CD4-positive, alpha-beta memory T cell (primary cell): ENCODE results near the gene PNKD. TPM values are rescaled to one million over a fixed set of nuclear protein-coding genes. Genes with fewer than 3 reads are reported as not detected.

Experiments used
- CTCF ChIA-PET: fragments of 350-600 bp; sonication (Branson Sonifier 250); formaldehyde crosslinking; loops from one replicate; lab custom pipeline; 2021; ENCODE audit warnings: inconsistent platforms; ENCODE audit not compliant: partially characterized antibody; lab: Charles Lee
- POLR2A ChIA-PET: fragments of 350-600 bp; sonication (Branson Sonifier 250); formaldehyde crosslinking; loops from one replicate; lab custom pipeline; 2021; ENCODE audit not compliant: partially characterized antibody; lab: Charles Lee
- DNase-seq, 5 donors: peaks; one replicate each; pipeline versions ENCODE4 v3.0.0 to v3.0.0-alpha.2; 2020 to 2022; ENCODE audit warnings: mixed read lengths in 1 of 5
- H3K27ac ChIP-seq: one replicate; pipeline ENCODE4 v1.7.0; 2013; ENCODE audit warnings: low read depth, low read length
- H3K27me3 ChIP-seq: 2 replicates; pipeline ENCODE4 v1.7.0; 2013; ENCODE audit warnings: mild to moderate bottlenecking, low read length, moderate library complexity; ENCODE audit not compliant: insufficient read depth
- H3K36me3 ChIP-seq: 2 replicates; pipeline ENCODE4 v1.7.0; 2013; ENCODE audit warnings: mild to moderate bottlenecking, low read length, moderate library complexity; ENCODE audit not compliant: insufficient read depth
- H3K4me1 ChIP-seq: 2 replicates; pipeline ENCODE4 v1.7.0; 2013; ENCODE audit warnings: mild to moderate bottlenecking, low read length, moderate library complexity; ENCODE audit not compliant: insufficient read depth
- H3K4me3 ChIP-seq, 2 donors: one replicate each; pipeline ENCODE4 v1.7.0; 2013; ENCODE audit warnings: low read length in 2 of 2, mild to moderate bottlenecking in 1 of 2
- H3K9me3 ChIP-seq, 2 donors: one replicate each; pipeline ENCODE4 v1.7.0; 2013; ENCODE audit warnings: low read length in 2 of 2, control low read depth in 1 of 2; ENCODE audit not compliant: control insufficient read depth in 1 of 2
- H3K27ac Mint-ChIP-seq, 7 donors: one replicate each; pipeline ENCODE4 v1.8.0; 2020 to 2021; ENCODE audit warnings: mixed read lengths in 7 of 7, mild to moderate bottlenecking in 6 of 7, inconsistent platforms in 3 of 7, moderate library complexity in 3 of 7
- H3K27me3 Mint-ChIP-seq, 2 donors: one replicate each; pipeline ENCODE4 v1.8.0; 2020 to 2021; ENCODE audit warnings: mixed read lengths in 2 of 2
- H3K36me3 Mint-ChIP-seq, 2 donors: one replicate each; pipeline ENCODE4 v1.8.0; 2020 to 2021; ENCODE audit warnings: mixed read lengths in 2 of 2, inconsistent platforms in 1 of 2, mild to moderate bottlenecking in 1 of 2
- H3K4me1 Mint-ChIP-seq, 4 donors: one replicate each; pipeline ENCODE4 v1.8.0; 2020 to 2021; ENCODE audit warnings: mixed read lengths in 4 of 4, mild to moderate bottlenecking in 1 of 4
- H3K4me3 Mint-ChIP-seq, 8 donors: one replicate each; pipeline ENCODE4 v1.8.0; 2020 to 2021; ENCODE audit warnings: mixed read lengths in 8 of 8, mild to moderate bottlenecking in 7 of 8, moderate library complexity in 6 of 8, inconsistent platforms in 3 of 8
- H3K9me3 Mint-ChIP-seq, 8 donors: one replicate each; pipeline ENCODE4 v1.8.0; 2020 to 2021; ENCODE audit warnings: mixed read lengths in 8 of 8, mild to moderate bottlenecking in 5 of 8, inconsistent platforms in 3 of 8, moderate library complexity in 1 of 8
- intact Hi-C: fragments of 100-400 bp; cut with micrococcal nuclease; formaldehyde crosslinking; loops from one replicate; pipeline ENCODE4 v1.15.1; 2023
- polyA plus RNA-seq, 2 donors: library from polyadenylated mRNA; unstranded; fragments of 300-500 nt; fragmentation: Illumina TruSeq; gene quantifications; one replicate each; pipeline ENCODE4 v1.2.3, GENCODE V29; 2021
- total RNA-seq, 2 experiments: library from RNA; stranded (reverse); gene quantifications; one replicate each; pipeline ENCODE4 v1.2.3, GENCODE V29; 2021

Gene PNKD
- total and polyA plus RNA-seq, 4 experiments from 2014 or later: 31.1 to 101 (median 59.0) TPM

DNA sequence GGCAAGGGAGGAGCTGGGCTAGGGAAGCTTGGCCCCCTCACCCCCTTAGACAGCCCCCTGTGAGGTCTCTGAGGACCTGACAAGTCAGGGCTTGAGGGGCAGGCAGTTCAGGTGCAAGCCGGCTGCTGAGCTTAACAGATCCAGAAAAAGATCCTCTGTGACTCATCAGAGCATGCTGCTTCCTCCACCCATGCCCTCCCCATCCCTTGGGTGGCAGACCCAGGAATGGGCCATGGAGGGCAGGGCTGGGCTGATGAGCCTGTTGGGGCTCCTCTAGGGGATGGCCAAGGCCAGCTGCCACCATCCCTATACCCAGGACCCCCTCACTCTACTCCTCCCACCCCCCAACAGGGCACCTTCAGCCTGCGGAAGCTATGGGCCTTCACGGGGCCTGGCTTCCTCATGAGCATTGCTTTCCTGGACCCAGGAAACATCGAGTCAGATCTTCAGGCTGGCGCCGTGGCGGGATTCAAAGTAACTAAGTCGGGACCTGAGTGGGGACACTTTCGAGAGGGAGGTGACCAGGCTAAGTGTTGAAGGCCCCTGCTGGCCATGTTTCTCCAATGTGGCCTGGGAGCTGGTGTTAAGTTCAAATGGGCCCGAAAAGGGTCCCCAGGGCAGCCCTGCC is 113.7 kb downstream of the PNKD start:
- H3K27me3 Mint-ChIP-seq: peaks cover 2 to 3% of the 10 kb centered on the region in 2 donors
- Histone ChIP-seq H3K36me3 (no peaks in the 10 kb centered on the region), H3K9me3 (no peaks in the 10 kb centered on the region), H3K4me3 (no peak overlapping the region), H3K27me3 (no peaks in the 10 kb centered on the region), H3K4me1 (peaks cover 7% of the 10 kb centered on the region), H3K27ac (no peak overlapping the region)
- DNase-seq: no peak
- no peak overlapping the region for H3K4me3 Mint-ChIP-seq
- H3K36me3 Mint-ChIP-seq: no peaks in the 10 kb centered on the region
- POLR2A ChIA-PET: interaction anchor here (1.5 to 3.1 kb wide), 3 partner anchors 13 to 22 kb away, joined by 3 to 13 read pairs (median 4); partner anchors contain the start of gene CTDSP1
- intact Hi-C loops: no loop called here
- CTCF ChIA-PET: interaction anchor here (1.0 to 1.1 kb wide), 2 partner anchors 10 to 17 kb away, joined by 3 read pairs; no protein-coding TSS in a partner anchor
- H3K27ac Mint-ChIP-seq: no peak overlapping the region
- H3K9me3 Mint-ChIP-seq: no peaks in the 10 kb centered on the region
- H3K4me1 Mint-ChIP-seq: peaks cover 2 to 11% (median 5%) of the 10 kb centered on the region in 4 donors

DNA sequence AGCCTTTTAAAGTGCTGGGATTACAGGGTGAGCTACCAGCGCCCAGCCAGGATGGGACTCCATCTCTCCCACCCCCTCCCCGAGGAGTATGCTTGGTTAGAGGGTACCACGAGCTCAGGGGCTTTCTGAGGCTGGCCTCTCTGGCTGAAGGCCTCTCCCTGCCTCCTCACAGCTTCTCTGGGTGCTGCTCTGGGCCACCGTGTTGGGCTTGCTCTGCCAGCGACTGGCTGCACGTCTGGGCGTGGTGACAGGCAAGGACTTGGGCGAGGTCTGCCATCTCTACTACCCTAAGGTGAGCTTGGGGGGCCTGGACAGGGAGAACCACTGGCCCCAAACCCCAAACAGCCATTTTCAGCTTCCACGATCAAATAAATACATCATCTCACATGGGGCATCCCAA is 114.7 kb downstream of the PNKD start:
- H3K27ac Mint-ChIP-seq: no peak overlapping the region

DNA sequence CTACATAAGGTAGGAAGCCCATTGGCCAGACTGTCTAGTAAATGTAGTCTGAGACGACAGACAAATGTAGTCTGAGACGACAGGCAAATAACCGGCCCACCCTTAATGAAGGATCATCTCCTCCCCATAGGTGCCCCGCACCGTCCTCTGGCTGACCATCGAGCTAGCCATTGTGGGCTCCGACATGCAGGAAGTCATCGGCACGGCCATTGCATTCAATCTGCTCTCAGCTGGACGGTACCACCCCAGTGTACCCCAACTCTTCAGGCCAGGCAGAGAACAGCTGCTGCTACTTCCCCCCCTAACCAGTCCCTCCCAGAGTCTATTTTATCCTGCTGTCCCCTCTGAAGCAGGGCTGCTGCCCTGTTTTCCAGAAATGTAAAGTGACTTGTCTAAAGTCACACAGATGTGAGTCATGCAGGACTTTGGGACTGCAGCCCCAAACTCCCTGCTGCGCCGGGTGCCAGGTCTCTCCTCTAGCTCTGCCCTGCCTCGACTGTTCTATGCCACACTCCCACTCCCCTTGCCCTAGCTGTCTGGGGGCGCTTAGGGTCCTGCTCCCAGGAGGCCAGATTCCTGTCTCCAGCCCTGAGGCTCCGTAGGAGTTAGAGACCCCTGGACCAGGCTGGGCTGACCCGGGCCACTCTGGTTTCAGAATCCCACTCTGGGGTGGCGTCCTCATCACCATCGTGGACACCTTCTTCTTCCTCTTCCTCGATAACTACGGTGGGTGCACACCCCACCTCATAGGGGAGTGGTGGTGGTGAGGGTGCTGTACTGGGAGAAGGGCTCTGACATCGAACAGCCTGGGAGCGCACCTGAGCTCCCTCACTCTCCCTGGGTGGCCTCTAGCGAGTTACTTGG is 116.4 kb downstream of the PNKD start:
- H3K9me3 ChIP-seq: no peaks in the 10 kb centered on the region
- peaks cover 7% of the 10 kb centered on the region for H3K4me1 ChIP-seq
- POLR2A ChIA-PET: interaction anchor here (0.8 kb wide), 1 partner anchor 9 kb away, joined by 3 read pairs; no protein-coding TSS in a partner anchor
- no peak for DNase-seq
- CTCF ChIA-PET: interaction anchor here (1.0 kb wide), 1 partner anchor 10 kb away, joined by 3 read pairs; no protein-coding TSS in a partner anchor
- Mint-ChIP-seq H3K27me3 (peaks cover 2 to 3% of the 10 kb centered on the region in 2 donors), H3K9me3 (no peaks in the 10 kb centered on the region), H3K4me1 (peaks cover under 1 to 11% (median 4%) of the 10 kb centered on the region in 4 donors), H3K27ac (peak overlapping the region in 2 of 7 donors; percentile 51 to 89), H3K4me3 (peak overlapping the region in 2 of 8 donors; percentile 53 to 63), H3K36me3 (no peaks in the 10 kb centered on the region)
- H3K4me3 ChIP-seq: no peak overlapping the region
- no peak overlapping the region for H3K27ac ChIP-seq
- H3K36me3 ChIP-seq: no peaks in the 10 kb centered on the region
- intact Hi-C loops: no loop called here
- H3K27me3 ChIP-seq: no peaks in the 10 kb centered on the region

More for the DNA sequence above, 114.7 kb downstream of the PNKD start:
- H3K27me3 ChIP-seq: no peaks in the 10 kb centered on the region
- H3K9me3 ChIP-seq: no peaks in the 10 kb centered on the region
- intact Hi-C loops: no loop called here
- ChIA-PET CTCF (interaction anchor here (0.8 to 1.7 kb wide), 2 partner anchors 11 to 29 kb away, joined by 3 to 7 read pairs; partner anchors contain the start of gene CATIP), POLR2A (interaction anchor here (3.1 kb wide), 1 partner anchor 12 kb away, joined by 13 read pairs; no protein-coding TSS in a partner anchor)
- Mint-ChIP-seq H3K27me3 (peaks cover 2 to 3% of the 10 kb centered on the region in 2 donors), H3K36me3 (no peaks in the 10 kb centered on the region), H3K4me3 (no peak overlapping the region), H3K4me1 (peaks cover 2 to 11% (median 5%) of the 10 kb centered on the region in 4 donors), H3K9me3 (no peaks in the 10 kb centered on the region)
- DNase-seq: no peak
- no peaks in the 10 kb centered on the region for H3K36me3 ChIP-seq
- no peak overlapping the region for H3K4me3 ChIP-seq
- H3K27ac ChIP-seq: no peak overlapping the region
- H3K4me1 ChIP-seq: peaks cover 7% of the 10 kb centered on the region

DNA sequence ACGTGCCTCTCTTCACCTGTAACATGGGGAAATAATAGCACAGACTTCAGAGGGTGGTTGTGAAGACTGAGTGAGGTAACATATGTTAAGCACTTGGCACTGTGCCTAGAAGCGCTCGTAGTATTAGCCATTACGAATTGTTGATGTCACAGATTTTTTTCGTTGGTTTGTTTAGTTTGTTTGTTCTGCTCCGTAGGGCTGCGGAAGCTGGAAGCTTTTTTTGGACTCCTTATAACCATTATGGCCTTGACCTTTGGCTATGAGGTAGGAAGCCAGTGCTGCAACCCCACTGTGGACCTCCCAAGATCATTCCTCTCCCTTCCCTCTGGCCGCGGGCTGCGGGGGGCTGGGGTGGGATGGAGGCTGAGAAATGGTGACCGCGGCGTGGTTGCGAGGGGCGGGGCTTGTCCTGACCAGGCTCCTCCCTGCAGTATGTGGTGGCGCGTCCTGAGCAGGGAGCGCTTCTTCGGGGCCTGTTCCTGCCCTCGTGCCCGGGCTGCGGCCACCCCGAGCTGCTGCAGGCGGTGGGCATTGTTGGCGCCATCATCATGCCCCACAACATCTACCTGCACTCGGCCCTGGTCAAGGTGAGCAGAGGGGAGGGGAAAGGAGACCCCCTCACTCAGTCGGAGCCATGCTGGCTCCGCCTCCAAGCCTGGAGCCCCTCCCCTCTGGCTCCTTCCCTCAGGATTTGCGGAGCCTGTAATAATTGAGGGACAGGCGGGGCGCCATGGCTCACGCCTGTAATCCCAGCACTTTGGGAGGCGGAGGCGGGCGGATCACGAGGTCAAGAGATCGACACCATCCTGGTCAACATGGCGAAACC is 117.3 kb downstream of the PNKD start:
- H3K4me1 ChIP-seq: peaks cover 7% of the 10 kb centered on the region
- no peaks in the 10 kb centered on the region for H3K9me3 ChIP-seq
- H3K36me3 ChIP-seq: no peaks in the 10 kb centered on the region
- peak overlapping the region in 6 of 8 donors; percentile 34 to 64 (median 54) for H3K4me3 Mint-ChIP-seq
- no peaks in the 10 kb centered on the region for H3K36me3 Mint-ChIP-seq
- peak overlapping the region in 2 of 7 donors; percentile 51 to 89 for H3K27ac Mint-ChIP-seq
- no peak overlapping the region for H3K27ac ChIP-seq
- H3K4me3 ChIP-seq: no peak overlapping the region
- H3K4me1 Mint-ChIP-seq: peaks cover 0 to 11% (median 4%) of the 10 kb centered on the region in 4 donors
- no peaks in the 10 kb centered on the region for H3K27me3 ChIP-seq
- peak in 2 of 5 donors; percentile 30 to 59 for DNase-seq
- no peaks in the 10 kb centered on the region for H3K9me3 Mint-ChIP-seq
- H3K27me3 Mint-ChIP-seq: peaks cover 2 to 3% of the 10 kb centered on the region in 2 donors
- CTCF ChIA-PET: no interaction called here
- POLR2A ChIA-PET: interaction anchor here (0.8 kb wide), 1 partner anchor 8 kb away, joined by 3 read pairs; no protein-coding TSS in a partner anchor
- intact Hi-C loops: no loop called here

DNA sequence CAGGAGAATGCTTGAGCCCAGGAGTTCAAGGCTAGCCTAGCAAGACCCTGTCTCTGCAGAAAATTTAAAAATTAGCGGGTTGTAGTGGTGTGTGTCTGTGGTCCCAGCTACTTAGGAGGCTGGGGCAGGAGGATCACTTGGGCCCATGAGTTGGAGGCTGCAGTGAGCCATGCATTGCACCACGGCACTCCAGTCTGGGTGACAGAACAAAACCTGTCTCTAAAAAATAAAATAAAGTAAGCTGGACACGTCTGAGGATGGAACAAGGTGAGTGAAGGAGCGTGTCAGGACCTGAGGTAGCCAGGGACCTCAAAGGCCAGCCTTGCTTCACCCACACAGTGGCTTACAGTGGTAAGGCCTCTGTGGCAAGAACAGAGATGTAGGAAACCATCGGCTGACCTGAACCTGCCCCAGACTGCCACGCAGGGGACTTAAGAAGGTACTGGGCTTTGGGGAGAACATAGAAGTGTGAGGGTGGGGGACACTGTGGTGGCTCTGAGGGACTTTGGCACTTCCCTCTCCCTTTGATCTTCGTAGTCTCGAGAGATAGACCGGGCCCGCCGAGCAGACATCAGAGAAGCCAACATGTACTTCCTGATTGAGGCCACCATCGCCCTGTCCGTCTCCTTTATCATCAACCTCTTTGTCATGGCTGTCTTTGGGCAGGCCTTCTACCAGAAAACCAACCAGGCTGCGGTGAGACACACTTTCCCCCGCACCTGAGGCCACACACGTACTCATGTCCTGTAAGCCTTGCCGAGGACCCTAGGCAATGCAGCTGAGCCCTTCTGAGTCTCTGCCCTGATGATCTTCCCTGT is 119.2 kb downstream of the PNKD start:
- no peaks in the 10 kb centered on the region for H3K27me3 ChIP-seq
- CTCF ChIA-PET: interaction anchor here (1.4 kb wide), 1 partner anchor 87 kb away, joined by 3 read pairs; no protein-coding TSS in a partner anchor
- H3K9me3 Mint-ChIP-seq: no peaks in the 10 kb centered on the region
- peaks cover 17% of the 10 kb centered on the region for H3K4me1 ChIP-seq
- H3K27ac ChIP-seq: no peak overlapping the region
- no peaks in the 10 kb centered on the region for H3K36me3 ChIP-seq
- no peak overlapping the region for H3K4me3 ChIP-seq
- H3K27me3 Mint-ChIP-seq: peaks cover 2 to 3% of the 10 kb centered on the region in 2 donors
- no peaks in the 10 kb centered on the region for H3K36me3 Mint-ChIP-seq
- POLR2A ChIA-PET: interaction anchor here (0.6 kb wide), 1 partner anchor 10 kb away, joined by 3 read pairs; no protein-coding TSS in a partner anchor
- intact Hi-C loops: no loop called here
- no peak overlapping the region for H3K27ac Mint-ChIP-seq
- H3K9me3 ChIP-seq: no peaks in the 10 kb centered on the region
- no peak overlapping the region for H3K4me3 Mint-ChIP-seq
- DNase-seq: no peak
- peaks cover 4 to 20% (median 12%) of the 10 kb centered on the region in 4 donors for H3K4me1 Mint-ChIP-seq

DNA sequence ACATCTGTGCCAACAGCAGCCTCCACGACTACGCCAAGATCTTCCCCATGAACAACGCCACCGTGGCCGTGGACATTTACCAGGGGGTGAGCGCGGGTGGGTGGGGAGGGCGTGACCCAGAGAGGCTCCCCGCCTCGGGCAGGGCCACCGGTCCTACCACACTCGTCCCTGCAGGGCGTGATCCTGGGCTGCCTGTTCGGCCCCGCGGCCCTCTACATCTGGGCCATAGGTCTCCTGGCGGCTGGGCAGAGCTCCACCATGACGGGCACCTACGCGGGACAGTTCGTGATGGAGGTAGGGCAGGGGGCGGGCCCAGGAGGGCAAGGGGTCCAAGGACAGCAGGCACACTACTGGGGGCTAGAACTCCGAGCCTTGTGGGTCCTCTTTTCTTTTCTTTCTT is 120.9 kb downstream of the PNKD start:
- intact Hi-C loops: no loop called here
- Mint-ChIP-seq H3K27ac (peak overlapping the region in 2 of 7 donors; percentile 7 to 22), H3K4me1 (peaks cover 10 to 35% (median 24%) of the 10 kb centered on the region in 4 donors), H3K4me3 (no peak overlapping the region), H3K9me3 (peaks cover 0 to 2% (median 0%) of the 10 kb centered on the region in 8 donors), H3K36me3 (peaks cover 0 to 1% of the 10 kb centered on the region in 2 donors), H3K27me3 (peaks cover 2 to 3% of the 10 kb centered on the region in 2 donors)
- Histone ChIP-seq H3K9me3 (no peaks in the 10 kb centered on the region), H3K27ac (no peak overlapping the region), H3K36me3 (no peaks in the 10 kb centered on the region), H3K27me3 (no peaks in the 10 kb centered on the region), H3K4me3 (no peak overlapping the region), H3K4me1 (peaks cover 31% of the 10 kb centered on the region)
- ChIA-PET CTCF (interaction anchor here (0.7 to 6.6 kb wide), 2 partner anchors 89 to 119 kb away, joined by 3 to 62 read pairs; partner anchors contain the start of genes AAMP and PNKD), POLR2A (interaction anchor here (1.2 kb wide), 1 partner anchor 16 kb away, joined by 4 read pairs; no protein-coding TSS in a partner anchor)
- no peak for DNase-seq
